GM18505 (cell line): ENCODE results near the gene ICE1.

Source experiments
- ATAC-seq: cut with Tn5 transposase; IDR thresholded peaks from one replicate; pipeline ENCODE4 v1.9.1; 2021; ENCODE audit not compliant: unreplicated experiment
- POLR2A ChIP-seq: IDR thresholded peaks from 4 replicates; pipeline ENCODE4 v1.6.1; 2011; ENCODE audit warnings: borderline replicate concordance; ENCODE audit not compliant: insufficient read depth, insufficient read length; ENCODE audit errors: extremely low read depth

Gene ICE1

DNA sequence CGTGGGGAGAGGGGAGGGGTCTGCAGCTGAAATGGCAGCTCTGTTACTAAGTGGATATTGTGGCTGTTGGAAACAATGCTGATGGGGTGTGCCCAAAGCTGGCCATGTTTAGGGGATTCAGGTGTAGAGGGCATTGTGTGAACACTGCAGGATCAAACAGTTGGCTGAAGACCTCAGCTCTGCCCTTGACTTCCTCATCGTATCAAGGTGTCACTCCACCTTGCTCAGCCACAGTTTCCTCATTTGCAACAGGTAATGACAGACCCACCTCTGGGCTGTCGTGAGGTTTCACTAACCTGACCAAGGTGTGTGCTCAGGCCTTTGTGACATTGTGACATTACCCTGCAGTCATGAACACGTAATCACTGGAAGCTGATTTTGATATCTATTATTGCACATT is 111.9 kb downstream of the ICE1 start:
- TF ChIP-seq POLR2A: no peak

DNA sequence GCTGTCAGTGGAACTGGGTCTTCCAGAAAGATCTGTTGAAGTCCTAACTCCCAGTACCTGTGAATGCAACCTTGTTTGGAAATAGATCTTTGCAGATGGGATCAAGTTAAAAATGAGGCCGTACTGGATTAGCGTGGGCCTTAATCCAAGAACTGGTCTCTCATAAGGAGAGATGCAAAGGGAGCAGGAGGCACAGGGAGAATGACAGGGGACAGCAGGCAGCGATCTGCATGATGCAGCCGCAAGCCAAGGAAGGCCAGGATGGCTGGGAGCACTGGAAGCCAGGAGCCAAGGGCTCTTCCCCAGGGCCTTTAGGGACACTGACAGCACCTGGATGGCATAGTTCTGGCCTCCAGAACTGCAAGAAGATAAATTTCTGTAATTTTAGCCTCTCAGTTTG is 114.4 kb downstream of the ICE1 start:
- ATAC-seq: no peak
- no peak for TF ChIP-seq POLR2A

More for the DNA sequence above, 111.9 kb downstream of the ICE1 start:
- ATAC-seq: no peak

DNA sequence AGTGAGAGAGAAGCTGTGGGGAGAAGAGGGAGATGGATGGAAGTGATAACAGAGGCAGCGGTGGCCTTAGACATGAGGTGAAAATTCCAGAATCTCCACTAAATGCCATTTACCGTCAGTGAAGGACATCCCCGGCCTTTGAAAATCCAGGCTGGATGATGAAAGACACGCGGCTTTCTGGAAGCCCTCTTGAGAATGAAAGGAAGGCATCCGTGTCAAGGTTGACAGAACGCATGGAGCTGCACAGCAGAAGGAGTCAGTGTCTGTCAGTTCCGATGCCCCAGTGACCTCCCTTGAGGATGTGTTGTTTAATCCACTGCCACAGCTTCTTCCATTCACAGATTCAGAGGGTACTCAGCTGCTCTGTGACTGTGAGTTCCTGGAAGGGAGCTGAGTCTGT is 114.9 kb downstream of the ICE1 start:
- no peak for TF ChIP-seq POLR2A
- ATAC-seq: no peak

DNA sequence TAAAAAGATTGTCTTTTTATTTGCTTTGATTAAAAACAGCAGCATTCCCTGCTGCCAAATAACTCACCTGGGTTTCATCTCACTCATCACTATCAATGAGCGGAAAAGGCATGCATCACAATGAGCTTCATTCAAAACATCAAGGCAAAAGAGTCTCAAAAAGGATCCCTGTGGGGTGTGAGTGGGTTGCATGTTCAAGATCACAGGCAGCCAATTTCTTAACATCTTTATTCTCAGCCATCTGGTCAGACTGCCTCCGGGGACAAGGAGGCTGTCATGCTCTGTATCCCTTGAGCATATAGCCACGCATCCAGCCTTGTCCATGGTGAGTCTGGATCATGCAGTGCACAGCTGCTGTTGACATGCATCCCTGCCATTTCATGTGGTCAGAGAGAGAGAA is 117.1 kb downstream of the ICE1 start:
- no peak for TF ChIP-seq POLR2A

More for the DNA sequence above, 117.1 kb downstream of the ICE1 start:
- no peak for ATAC-seq
